ENCODE data around the gene FOXO1. TPM values are rescaled to one million over a fixed set of nuclear protein-coding genes. Genes with fewer than 3 reads are reported as not detected.

FOXO1 gene
- total RNA-seq, 1 donor from 2014 or later = 9.7 TPM

DNA sequence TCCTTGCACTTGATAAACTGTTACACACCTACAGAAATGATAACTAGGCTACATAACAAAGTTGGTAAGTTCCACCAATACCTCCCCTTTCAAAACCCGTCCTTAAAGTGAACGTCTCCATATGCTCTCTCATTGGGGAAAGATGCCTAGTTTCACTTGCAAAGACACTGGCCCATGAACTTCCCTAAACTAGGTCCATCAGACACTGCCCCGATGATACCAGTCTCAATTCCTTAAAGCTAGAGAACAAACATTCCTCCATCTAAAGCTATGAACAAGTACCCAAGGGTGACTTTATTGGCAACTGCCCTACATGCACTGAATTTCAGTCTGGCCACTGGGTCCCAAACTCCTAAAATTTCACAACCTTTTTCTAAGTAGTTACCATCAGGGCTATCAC lies 39.9 kb downstream of the FOXO1 start:
- no peak overlapping the region for H3K27ac Mint-ChIP-seq (ENCODE audit: unreplicated experiment)

DNA sequence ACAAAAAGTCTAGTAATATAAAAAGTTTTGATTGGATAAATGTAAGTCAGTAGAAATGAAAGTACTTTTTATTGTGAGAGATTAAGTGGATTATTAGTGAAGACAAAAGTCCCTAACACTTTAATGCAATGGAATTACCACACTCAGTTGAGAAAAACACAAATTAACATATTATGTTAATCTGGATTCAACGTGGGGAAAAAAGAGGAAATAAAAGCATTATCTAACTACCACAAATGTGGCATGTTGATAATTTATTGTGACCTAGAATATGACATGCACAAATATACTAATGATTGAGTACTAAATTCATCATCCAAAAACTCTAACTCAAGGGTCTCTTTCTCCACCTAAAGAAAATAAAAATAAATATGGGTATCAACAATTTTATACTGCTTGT lies 41.5 kb downstream of the FOXO1 start:
- no peak overlapping the region for H3K4me3 Mint-ChIP-seq (ENCODE audit: unreplicated experiment)
- peaks cover 28% of the 10 kb centered on the region for H3K4me1 Mint-ChIP-seq (ENCODE audit: low read depth)
- H3K27ac Mint-ChIP-seq (ENCODE audit: unreplicated experiment) = no peak overlapping the region
- DNase-seq (ENCODE audit: low spot score) = no peak
- TF ChIP-seq, protein P1, sequence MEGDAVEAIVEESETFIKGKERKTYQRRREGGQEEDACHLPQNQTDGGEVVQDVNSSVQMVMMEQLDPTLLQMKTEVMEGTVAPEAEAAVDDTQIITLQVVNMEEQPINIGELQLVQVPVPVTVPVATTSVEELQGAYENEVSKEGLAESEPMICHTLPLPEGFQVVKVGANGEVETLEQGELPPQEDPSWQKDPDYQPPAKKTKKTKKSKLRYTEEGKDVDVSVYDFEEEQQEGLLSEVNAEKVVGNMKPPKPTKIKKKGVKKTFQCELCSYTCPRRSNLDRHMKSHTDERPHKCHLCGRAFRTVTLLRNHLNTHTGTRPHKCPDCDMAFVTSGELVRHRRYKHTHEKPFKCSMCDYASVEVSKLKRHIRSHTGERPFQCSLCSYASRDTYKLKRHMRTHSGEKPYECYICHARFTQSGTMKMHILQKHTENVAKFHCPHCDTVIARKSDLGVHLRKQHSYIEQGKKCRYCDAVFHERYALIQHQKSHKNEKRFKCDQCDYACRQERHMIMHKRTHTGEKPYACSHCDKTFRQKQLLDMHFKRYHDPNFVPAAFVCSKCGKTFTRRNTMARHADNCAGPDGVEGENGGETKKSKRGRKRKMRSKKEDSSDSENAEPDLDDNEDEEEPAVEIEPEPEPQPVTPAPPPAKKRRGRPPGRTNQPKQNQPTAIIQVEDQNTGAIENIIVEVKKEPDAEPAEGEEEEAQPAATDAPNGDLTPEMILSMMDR (IDR thresholded peaks at IDR 0.05) = no peak
- no peaks in the 10 kb centered on the region for H3K9me3 Mint-ChIP-seq (ENCODE audit: low read depth)
- peaks cover 2% of the 10 kb centered on the region for H3K36me3 Mint-ChIP-seq (ENCODE audit: low read depth)
- no peaks in the 10 kb centered on the region for H3K27me3 Mint-ChIP-seq (ENCODE audit: low read depth)

More for the DNA sequence above, 39.9 kb downstream of the FOXO1 start:
- Mint-ChIP-seq H3K4me3 (ENCODE audit: unreplicated experiment) (no peak overlapping the region), H3K9me3 (ENCODE audit: low read depth) (peaks cover 3% of the 10 kb centered on the region), H3K4me1 (ENCODE audit: low read depth) (peaks cover 31% of the 10 kb centered on the region), H3K27me3 (ENCODE audit: low read depth) (no peaks in the 10 kb centered on the region), H3K36me3 (ENCODE audit: low read depth) (peaks cover 3% of the 10 kb centered on the region)
- TF ChIP-seq, protein P1 (IDR thresholded peaks at IDR 0.05) = no peak
- no peak for DNase-seq (ENCODE audit: low spot score)

DNA sequence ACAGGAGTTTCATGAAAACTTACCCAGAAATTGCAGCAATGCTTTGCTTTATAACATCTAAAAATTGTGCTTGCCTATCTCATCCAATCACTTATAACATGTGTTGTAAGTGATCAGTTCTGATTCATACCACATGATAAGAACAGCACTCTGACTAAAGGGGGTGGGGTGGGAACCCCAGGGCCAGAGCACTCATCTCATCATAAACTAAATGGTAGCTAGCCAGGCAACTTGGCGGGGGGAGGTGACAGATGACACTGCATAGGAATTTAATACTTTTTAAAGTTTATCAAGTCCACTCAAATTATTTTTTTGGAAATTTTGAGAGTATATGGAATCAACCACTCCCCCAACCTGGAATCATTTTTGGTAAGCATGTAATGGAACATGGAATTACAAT lies 42.1 kb downstream of the FOXO1 start:
- TF ChIP-seq, protein P1 (IDR thresholded peaks at IDR 0.05) = no peak
- Mint-ChIP-seq H3K9me3 (ENCODE audit: low read depth) (no peaks in the 10 kb centered on the region), H3K4me1 (ENCODE audit: low read depth) (peaks cover 32% of the 10 kb centered on the region), H3K27me3 (ENCODE audit: low read depth) (no peaks in the 10 kb centered on the region), H3K36me3 (ENCODE audit: low read depth) (peaks cover 2% of the 10 kb centered on the region), H3K27ac (ENCODE audit: unreplicated experiment) (no peak overlapping the region), H3K4me3 (ENCODE audit: unreplicated experiment) (no peak overlapping the region)
- no peak for DNase-seq (ENCODE audit: low spot score)

DNA sequence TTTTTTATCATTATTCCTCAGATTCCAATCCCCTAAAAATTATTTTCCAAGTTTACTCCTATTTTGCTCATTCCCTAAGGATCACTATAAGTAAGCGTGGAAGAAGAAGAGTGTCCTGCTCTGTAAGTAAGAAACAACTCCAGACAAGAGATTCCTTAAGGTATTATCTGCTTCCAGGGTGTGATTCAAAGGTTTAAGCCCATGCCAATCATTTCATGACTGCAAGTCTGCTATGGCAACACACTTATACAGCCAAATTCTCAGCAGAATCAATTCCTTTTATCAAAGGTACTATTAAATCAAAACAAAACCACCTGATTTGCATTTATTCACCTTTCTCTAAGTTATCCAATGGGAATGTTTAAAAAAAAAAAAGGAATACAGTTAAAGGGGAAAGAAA lies 43.7 kb downstream of the FOXO1 start:
- Mint-ChIP-seq H3K36me3 (ENCODE audit: low read depth) (peaks cover 4% of the 10 kb centered on the region), H3K4me1 (ENCODE audit: low read depth) (peaks cover 34% of the 10 kb centered on the region), H3K27ac (ENCODE audit: unreplicated experiment) (no peak overlapping the region), H3K4me3 (ENCODE audit: unreplicated experiment) (no peak overlapping the region), H3K9me3 (ENCODE audit: low read depth) (no peaks in the 10 kb centered on the region), H3K27me3 (ENCODE audit: low read depth) (no peaks in the 10 kb centered on the region)
- DNase-seq (ENCODE audit: low spot score) = no peak
- TF ChIP-seq, protein P1 (IDR thresholded peaks at IDR 0.05) = no peak

DNA sequence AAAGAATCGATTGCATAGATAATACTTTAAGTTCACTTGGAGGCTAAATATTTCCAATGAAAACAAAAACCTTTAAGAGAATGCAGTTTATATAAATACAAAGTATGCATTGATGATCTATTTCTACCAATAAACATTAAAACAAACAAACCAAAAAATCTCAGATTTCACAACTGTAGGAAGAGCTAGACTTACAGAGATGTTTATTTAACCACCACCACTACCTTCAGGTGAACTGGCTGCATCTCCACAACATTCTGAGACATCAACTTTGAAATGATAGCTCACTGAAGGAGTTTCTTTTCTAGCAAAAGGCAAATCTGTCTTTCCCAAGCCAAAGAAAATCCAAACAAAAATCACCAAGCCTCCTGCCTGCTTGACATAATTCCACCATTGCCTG lies 44.2 kb downstream of the FOXO1 start:
- no peaks in the 10 kb centered on the region for H3K9me3 Mint-ChIP-seq (ENCODE audit: low read depth)
- H3K36me3 Mint-ChIP-seq (ENCODE audit: low read depth) = peaks cover 4% of the 10 kb centered on the region
- peaks cover 34% of the 10 kb centered on the region for H3K4me1 Mint-ChIP-seq (ENCODE audit: low read depth)
- no peak overlapping the region for H3K4me3 Mint-ChIP-seq (ENCODE audit: unreplicated experiment)
- no peaks in the 10 kb centered on the region for H3K27me3 Mint-ChIP-seq (ENCODE audit: low read depth)
- no peak overlapping the region for H3K27ac Mint-ChIP-seq (ENCODE audit: unreplicated experiment)
- TF ChIP-seq, protein P1 (IDR thresholded peaks at IDR 0.05) = no peak
- DNase-seq (ENCODE audit: low spot score) = no peak
